Tibial nerve (tissue), 4 donors: ENCODE measurements around the gene ATG14.
"Not testable (repeated sequence)": the region's sequence is repeated elsewhere in the genome, so short reads cannot be mapped to it uniquely, and the experiment has no call there.

Experiments used
- CTCF ChIP-seq, 5 experiments: fragments of 200-600 bp in 3 of 5; fragments of 450-650 bp in 2 of 5; sonication (generic) in 3 of 5; IDR thresholded peaks; one replicate each; pipeline ENCODE4 v1.5.1; 2016 to 2019; ENCODE audit warnings: antibody characterized with exemption in 5 of 5, mild to moderate bottlenecking in 3 of 5, moderate library complexity in 2 of 5
- EP300 ChIP-seq, 2 donors: sonication (generic); formaldehyde crosslinking; IDR thresholded peaks; one replicate each; pipeline ENCODE4 v1.6.1; 2017; ENCODE audit warnings: antibody characterized with exemption in 2 of 2, mild to moderate bottlenecking in 1 of 2
- POLR2A ChIP-seq, 2 donors: fragments of 450-650 bp; IDR thresholded peaks; one replicate each; pipeline ENCODE4 v1.6.1; 2017; ENCODE audit warnings: antibody characterized with exemption in 2 of 2, mild to moderate bottlenecking in 2 of 2, moderate library complexity in 2 of 2

GRCh38 chr14:55383056-55383466, 28.6 kb downstream of the ATG14 start:
- not testable (repeated sequence) for TF ChIP-seq CTCF, POLR2A, EP300 (IDR thresholded peaks at IDR 0.05)
